ENCODE measurements around the gene TSPAN32.

The TSPAN32 gene

GRCh38 chr11:2267306-2267850 lies 34.4 kb upstream of the TSPAN32 start:
- Histone ChIP-seq H3K9ac (no peak overlapping the region), H3K27me3 (ENCODE audit: insufficient read depth, low read depth) (peaks cover 40% of the 10 kb centered on the region), H2AFZ (ENCODE audit: low read depth) (no peak overlapping the region), H3K4me3 (IDR thresholded peaks at IDR 0.05; ENCODE audit: insufficient read depth, low read depth, low read length) (no peak overlapping the region), H3K4me1 (ENCODE audit: low read depth, poor library complexity, severe bottlenecking) (no peaks in the 10 kb centered on the region), H4K20me1 (ENCODE audit: insufficient read depth) (no peaks in the 10 kb centered on the region), H3K4me2 (no peak overlapping the region), H3K79me2 (ENCODE audit: insufficient read depth, low read depth) (no peaks in the 10 kb centered on the region), H3K36me3 (ENCODE audit: insufficient read depth) (no peaks in the 10 kb centered on the region), H3K27ac (no peak overlapping the region)
- no peak for TF ChIP-seq CTCF (conservative IDR thresholded peaks at IDR 0.05; ENCODE audit: low read depth, low read length)

- Histone ChIP-seq H2AFZ (ENCODE audit: low read depth) (no peak overlapping the region), H3K9ac (no peak overlapping the region), H3K4me1 (ENCODE audit: low read depth, poor library complexity, severe bottlenecking) (no peaks in the 10 kb centered on the region), H3K4me3 (IDR thresholded peaks at IDR 0.05; ENCODE audit: insufficient read depth, low read depth, low read length) (no peak overlapping the region), H3K27me3 (ENCODE audit: insufficient read depth, low read depth) (peaks cover 39% of the 10 kb centered on the region), H3K79me2 (ENCODE audit: insufficient read depth, low read depth) (no peaks in the 10 kb centered on the region), H3K36me3 (ENCODE audit: insufficient read depth) (no peaks in the 10 kb centered on the region), H3K27ac (no peak overlapping the region), H4K20me1 (ENCODE audit: insufficient read depth) (no peaks in the 10 kb centered on the region), H3K4me2 (no peak overlapping the region)
- no peak for TF ChIP-seq CTCF (conservative IDR thresholded peaks at IDR 0.05; ENCODE audit: low read depth, low read length)
Observed at GRCh38 chr11:2267851-2268728, 33.7 kb upstream of the TSPAN32 start.

GRCh38 chr11:2268729-2269600 lies 32.8 kb upstream of the TSPAN32 start:
- Histone ChIP-seq H4K20me1 (ENCODE audit: insufficient read depth) (no peaks in the 10 kb centered on the region), H3K4me2 (no peak overlapping the region), H2AFZ (ENCODE audit: low read depth) (no peak overlapping the region)

More at GRCh38 chr11:2268729-2269600, 32.8 kb upstream of the TSPAN32 start:
- H3K4me3 ChIP-seq (IDR thresholded peaks at IDR 0.05; ENCODE audit: insufficient read depth, low read depth, low read length): no peak overlapping the region
- no peak for TF ChIP-seq CTCF (conservative IDR thresholded peaks at IDR 0.05; ENCODE audit: low read depth, low read length)
- H3K79me2 ChIP-seq (ENCODE audit: insufficient read depth, low read depth): no peaks in the 10 kb centered on the region
- no peaks in the 10 kb centered on the region for H3K4me1 ChIP-seq (ENCODE audit: low read depth, poor library complexity, severe bottlenecking)
- peaks cover 39% of the 10 kb centered on the region for H3K27me3 ChIP-seq (ENCODE audit: insufficient read depth, low read depth)
- no peak overlapping the region for H3K9ac ChIP-seq
- no peak overlapping the region for H3K27ac ChIP-seq
- no peaks in the 10 kb centered on the region for H3K36me3 ChIP-seq (ENCODE audit: insufficient read depth)

Data from KMS-11 (cell line).